CD4-positive, alpha-beta T cell treated with Interleukin-15 for 4 hours (primary cell): ENCODE measurements around the gene SEMA3G.

Source experiments
- DNase-seq: peaks from one replicate; pipeline ENCODE4 v3.0.0-alpha.2; 2020; ENCODE audit warnings: low spot score

SEMA3G gene

GRCh38 chr3:52394751-52395502 lies 50.0 kb downstream of the SEMA3G start:
- DNase-seq = no peak

GRCh38 chr3:52393959-52394670 lies 50.8 kb downstream of the SEMA3G start:
- DNase-seq = no peak

GRCh38 chr3:52393131-52393807 lies 51.6 kb downstream of the SEMA3G start:
- no peak for DNase-seq

- no peak for DNase-seq
These were observed 52.5 kb downstream of the SEMA3G start for GRCh38 chr3:52392216-52392930.

GRCh38 chr3:52391096-52391495 lies 53.8 kb downstream of the SEMA3G start:
- no peak for DNase-seq

- no peak for DNase-seq
These were observed 56.0 kb downstream of the SEMA3G start for GRCh38 chr3:52388933-52389332.

- no peak for DNase-seq
These were observed 56.5 kb downstream of the SEMA3G start for GRCh38 chr3:52388348-52388821.

- DNase-seq = no peak
These were observed 57.4 kb downstream of the SEMA3G start for GRCh38 chr3:52387481-52387880.

- no peak for DNase-seq
These were observed 59.7 kb downstream of the SEMA3G start for GRCh38 chr3:52385157-52385556.

- DNase-seq = no peak
These were observed 60.7 kb downstream of the SEMA3G start for GRCh38 chr3:52384019-52384761.

- DNase-seq = no peak
These were observed 61.5 kb downstream of the SEMA3G start for GRCh38 chr3:52383446-52383845.
